HepG2 (cell line): Measurements from ENCODE around the gene STARD10. TPM values are rescaled to one million over a fixed set of nuclear protein-coding genes. Genes with fewer than 3 reads are reported as not detected.
A peak's percentile ranks its signal among the peaks of the same experiment; 100 is the strongest.

Source experiments
- CREB1 ChIP-seq, 2 experiments: fragments of 450-650 bp in 1 of 2; IDR thresholded peaks; 2 replicates each; pipeline ENCODE4 v1.6.1; 2016 to 2017; ENCODE audit warnings: control low read depth in 1 of 2, mild to moderate bottlenecking in 1 of 2, missing compliant biosample characterization in 1 of 2, missing genetic modification characterization in 1 of 2
- CREM ChIP-seq, 2 experiments: sonication (generic) in 1 of 2; formaldehyde crosslinking in 1 of 2; IDR thresholded peaks; 2 replicates each; pipeline versions ENCODE4 v1.4.0 to v1.6.1; 2016 to 2020; ENCODE audit warnings: antibody characterized with exemption in 1 of 2, mild to moderate bottlenecking in 1 of 2, missing genetic modification reagents in 1 of 2
- ETS1 ChIP-seq: sonication (generic); formaldehyde crosslinking; IDR thresholded peaks from 2 replicates; pipeline ENCODE4 v1.4.0; 2020; ENCODE audit warnings: missing genetic modification reagents
- HBP1 ChIP-seq: IDR thresholded peaks from 2 replicates; pipeline ENCODE4 v1.6.1; 2016; ENCODE audit warnings: low read depth, control low read depth
- NFKBIZ ChIP-seq: IDR thresholded peaks from 2 replicates; pipeline ENCODE4 v1.6.1; 2018; ENCODE audit warnings: missing genetic modification reagents, missing compliant biosample characterization
- NR2F6 ChIP-seq, 2 experiments: IDR thresholded peaks; 2 replicates each; pipeline ENCODE4 v1.6.1; 2016; ENCODE audit warnings: antibody characterized with exemption in 1 of 2, mild to moderate bottlenecking in 1 of 2
- PITX1 ChIP-seq: sonication (generic); formaldehyde crosslinking; IDR thresholded peaks from 2 replicates; pipeline ENCODE4 v1.5.1; 2020; ENCODE audit warnings: mild to moderate bottlenecking, missing genetic modification reagents
- RERE ChIP-seq: IDR thresholded peaks from 2 replicates; pipeline ENCODE4 v1.6.1; 2016; ENCODE audit warnings: low read depth, missing genetic modification reagents, missing compliant biosample characterization
- RNF2 ChIP-seq: fragments of 450-650 bp; conservative IDR thresholded peaks from 2 replicates; pipeline ENCODE4 v1.6.1; 2016; ENCODE audit warnings: low read depth
- TBL1XR1 ChIP-seq: fragments of 150-350 bp; IDR thresholded peaks from 2 replicates; pipeline ENCODE4 v1.6.1; 2014; ENCODE audit warnings: borderline replicate concordance, low read length; ENCODE audit not compliant: partially characterized antibody
- TOPORS ChIP-seq: sonication (generic); formaldehyde crosslinking; IDR thresholded peaks from 2 replicates; pipeline ENCODE4 v1.8.0; 2023; ENCODE audit warnings: mild to moderate bottlenecking, missing genetic modification reagents
- ZNF20 ChIP-seq: sonication (generic); formaldehyde crosslinking; IDR thresholded peaks from 2 replicates; pipeline ENCODE4 v1.4.0; 2020; ENCODE audit warnings: mild to moderate bottlenecking, moderate library complexity, missing genetic modification reagents
- ZNF281 ChIP-seq: sonication (generic); formaldehyde crosslinking; IDR thresholded peaks from 2 replicates; pipeline ENCODE4 v1.4.0; 2020; ENCODE audit warnings: missing genetic modification reagents, borderline replicate concordance
- ZNF546 ChIP-seq: sonication (generic); formaldehyde crosslinking; conservative IDR thresholded peaks from 2 replicates; pipeline ENCODE4 v1.8.1; 2023; ENCODE audit warnings: mild to moderate bottlenecking, missing genetic modification reagents
- ZNF598 ChIP-seq: sonication (generic); formaldehyde crosslinking; IDR thresholded peaks from 2 replicates; pipeline ENCODE4 v1.5.1; 2020; ENCODE audit warnings: mild to moderate bottlenecking, missing genetic modification reagents, borderline replicate concordance
- ZNF749 ChIP-seq: sonication (generic); formaldehyde crosslinking; IDR thresholded peaks from 2 replicates; pipeline ENCODE4 v1.8.0; 2022; ENCODE audit warnings: mild to moderate bottlenecking, missing genetic modification reagents, moderate library complexity, borderline replicate concordance
- polyA plus RNA-seq, 8 experiments: library from polyadenylated mRNA; depleted of rRNA in 3 of 8; stranded (reverse) in 7 of 8; unstranded in 1 of 8; fragments of >200 nt; fragmentation: Illumina TruSeq in 4 of 8; extraction: Trizol in 4 of 8; gene quantifications; 2 replicates each; pipeline versions ENCODE4 v1.2.1 to v1.2.3, GENCODE V29; 2011 to 2016; ENCODE audit warnings: low read depth in 4 of 8, missing spikeins in 1 of 8, mixed read lengths in 1 of 8; ENCODE audit not compliant: insufficient read depth in 1 of 8
- total RNA-seq, 5 experiments: library from RNA; depleted of rRNA; stranded (reverse); fragments of >200 nt; fragmentation: Illumina TruSeq; extraction: Trizol; gene quantifications; 2 replicates each; pipeline ENCODE4 v1.2.3, GENCODE V29; 2016; ENCODE audit warnings: low read depth in 1 of 5

Gene STARD10
- total and polyA plus RNA-seq, 2 of the 13 experiments (the other 11 are each of a cell fraction or from before 2014, with no cell fraction given), result 260 to 341 TPM

GRCh38 chr11:72778535-72779494, 15.0 kb downstream of the STARD10 start (continued):
- no peak for TF ChIP-seq RERE
- TF ChIP-seq NFKBIZ (CRISPR knock-in tag), result no peak
- no peak for TF ChIP-seq ZNF20 (CRISPR knock-in tag)
- peak; percentile 53; the same call in 1 of the 2 replicates for TF ChIP-seq PITX1 (CRISPR knock-in tag)
- no peak for TF ChIP-seq ZNF281 (CRISPR knock-in tag)
- TF ChIP-seq TOPORS, result no peak; the same call in 1 of the 2 replicates
- TF ChIP-seq ETS1, result no peak
- TF ChIP-seq CREM (IDR thresholded peaks at IDR 0.05), result no peak
- TF ChIP-seq CREM (CRISPR knock-in tag; IDR thresholded peaks at IDR 0.05), result no peak
- TF ChIP-seq RNF2, result no peak
- no peak for TF ChIP-seq CREB1 (IDR thresholded peaks at IDR 0.05)
- TF ChIP-seq CREB1 (CRISPR knock-in tag; IDR thresholded peaks at IDR 0.05), result no peak
- peak; percentile 55; the same call in 1 of the 2 replicates for TF ChIP-seq NR2F6 (IDR thresholded peaks at IDR 0.05)
- peak; percentile 54; the same call in 1 of the 2 replicates for TF ChIP-seq NR2F6 (CRISPR knock-in tag; IDR thresholded peaks at IDR 0.05)
- TF ChIP-seq ZNF598 (CRISPR knock-in tag), result no peak
- TF ChIP-seq ZNF749, result no peak
- TF ChIP-seq ZNF546 (CRISPR knock-in tag), result no peak
- TF ChIP-seq TBL1XR1, result no peak
- TF ChIP-seq HBP1 (CRISPR knock-in tag), result 0 out of 2 replicates have a peak, but pooled peaks have one; percentile 15
